Posterior cingulate gyrus (tissue), 11 donors: ENCODE results near the gene ESR1.
A peak's percentile ranks its signal among the peaks of the same experiment; 100 is the strongest.

Experiments used
- DNase-seq, 10 donors: peaks; one replicate each; pipeline versions ENCODE4 v3.0.0 to v3.0.0-alpha.2; 2020 to 2021; ENCODE audit warnings: mixed read lengths in 3 of 10
- intact Hi-C: fragments of 100-400 bp; cut with DNase I; formaldehyde crosslinking; loops from one replicate; pipeline ENCODE4 v1.15.1; 2023

The ESR1 gene

GRCh38 chr6:152155792-152156191, 348.3 kb downstream of the ESR1 start:
- intact Hi-C loops = no loop called here
- no peak for DNase-seq

DNA sequence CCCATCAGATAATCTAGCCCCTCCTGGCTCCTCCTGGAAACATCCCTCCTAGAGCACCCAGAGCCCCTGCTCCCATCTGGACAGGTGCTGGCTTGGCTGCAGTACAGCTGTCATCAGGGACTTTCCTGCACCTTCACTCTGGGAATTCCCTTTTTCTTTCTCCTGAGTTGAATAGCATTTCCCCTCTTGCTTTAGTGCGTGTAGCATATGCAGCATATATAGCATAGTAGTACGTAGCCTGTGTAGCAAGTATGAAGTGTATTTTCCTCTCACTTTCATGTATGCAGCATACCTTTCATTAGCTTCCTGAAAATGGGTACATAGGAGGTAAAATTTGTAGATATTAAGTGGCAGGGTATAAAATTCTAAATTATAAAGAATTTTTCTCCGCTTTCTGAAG, 352.9 kb downstream of the ESR1 start:
- intact Hi-C loops = no loop called here
- DNase-seq = no peak

DNA sequence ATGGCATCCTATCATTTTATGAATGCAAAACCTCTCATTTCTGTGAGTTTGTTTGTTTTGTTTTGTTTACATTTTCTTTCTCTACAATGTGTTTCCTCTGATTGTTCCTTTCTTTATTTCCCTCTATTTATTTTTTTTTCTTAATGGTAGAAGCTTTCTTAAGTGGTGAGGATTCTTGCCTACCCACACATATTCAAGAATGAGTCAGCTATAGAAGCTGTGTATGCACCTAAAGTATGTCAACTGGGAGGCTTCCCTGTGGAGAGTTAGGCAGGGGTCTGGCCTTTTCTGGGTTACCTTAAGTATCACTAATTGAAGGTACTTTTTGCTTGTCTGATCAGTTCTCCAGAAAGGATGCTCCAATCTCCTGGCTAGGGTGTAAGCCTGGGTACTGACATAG, 354.0 kb downstream of the ESR1 start:
- no peak for DNase-seq
- intact Hi-C loops = no loop called here

GRCh38 chr6:152164957-152165356, 357.5 kb downstream of the ESR1 start:
- intact Hi-C loops = no loop called here
- no peak for DNase-seq

DNA sequence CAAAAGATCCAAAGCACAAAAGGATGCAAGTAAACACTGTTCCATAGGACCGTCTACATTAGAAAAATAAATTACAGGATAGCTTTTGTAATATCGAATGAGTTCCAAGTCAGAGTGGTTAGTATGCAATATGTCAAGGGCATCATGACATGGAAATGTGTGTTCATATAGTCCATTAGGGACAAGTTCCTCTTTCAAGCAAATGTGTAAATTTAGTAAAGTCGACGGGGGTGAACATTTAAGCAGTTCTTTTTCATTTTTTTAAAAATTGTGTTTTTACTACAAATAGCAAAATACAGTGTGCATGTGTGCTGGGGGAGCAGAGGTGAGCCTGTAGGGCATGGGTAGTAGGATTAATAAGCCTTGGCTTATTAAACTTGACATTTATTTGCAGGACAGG, 359.0 kb downstream of the ESR1 start:
- intact Hi-C loops = no loop called here
- no peak for DNase-seq

GRCh38 chr6:152166897-152167296, 359.4 kb downstream of the ESR1 start:
- no peak for DNase-seq
- intact Hi-C loops = no loop called here

DNA sequence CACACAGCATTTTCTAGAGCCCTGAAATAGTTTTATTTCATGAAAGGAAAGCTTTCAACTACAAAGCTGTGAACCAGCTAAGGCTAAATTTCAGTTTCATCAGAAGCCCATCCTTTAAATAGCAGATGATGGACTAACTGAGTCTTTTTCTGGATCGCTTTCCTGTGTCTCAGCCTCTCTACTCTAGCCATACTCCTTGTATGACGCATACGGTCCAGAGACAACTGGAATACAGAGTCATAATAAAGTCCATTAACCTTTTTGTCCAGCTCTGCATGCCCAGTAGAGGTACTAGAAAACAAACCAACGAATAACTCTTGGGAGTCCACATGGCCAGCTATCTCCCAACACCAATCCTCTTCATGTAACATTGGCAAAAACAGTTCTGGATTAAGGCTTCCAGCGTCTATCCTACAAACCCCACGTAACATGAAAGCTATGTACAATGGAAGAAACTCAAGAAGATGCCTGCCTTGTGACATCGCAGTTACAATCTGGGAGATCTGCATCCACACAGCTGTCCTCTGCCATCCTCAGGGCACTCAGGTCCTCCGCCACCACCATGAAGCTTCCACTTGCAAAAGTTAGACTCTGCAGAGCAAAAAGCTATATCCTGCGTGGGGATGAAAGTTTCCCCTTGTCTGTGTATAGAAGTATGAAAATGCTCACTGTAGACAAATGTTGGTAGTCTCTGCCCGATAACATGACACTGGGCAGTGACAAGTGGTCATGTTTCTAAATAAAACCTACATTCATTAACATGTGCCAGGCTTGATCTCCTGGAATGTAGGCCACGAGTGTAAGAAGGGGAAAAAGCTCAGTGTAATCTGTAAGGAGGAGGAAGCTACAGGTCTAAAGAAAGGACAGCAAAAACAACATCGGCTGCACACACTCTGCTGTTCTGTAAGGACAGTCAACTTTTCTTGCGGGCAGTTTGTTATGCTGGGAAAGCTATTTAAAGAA, 360.4 kb downstream of the ESR1 start:
- DNase-seq = no peak
- intact Hi-C loops = no loop called here

DNA sequence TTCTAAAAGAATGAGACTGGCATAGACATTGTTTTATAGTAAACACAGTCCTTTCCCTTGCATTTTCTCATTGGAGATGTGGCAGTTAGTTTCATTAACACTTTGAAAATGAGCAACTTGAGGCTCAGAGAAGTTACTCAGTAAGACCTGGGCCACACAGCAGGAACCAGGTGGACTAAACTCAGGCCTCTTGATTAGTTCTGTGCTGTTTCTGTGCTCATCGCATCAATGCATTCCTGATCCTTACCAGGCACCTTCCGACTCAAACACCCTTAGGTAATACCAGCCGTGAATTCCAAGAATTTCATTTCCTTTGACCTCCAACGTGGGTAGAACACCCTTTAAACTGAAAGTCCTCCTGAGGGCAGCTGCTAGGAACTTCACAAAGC, 362.8 kb downstream of the ESR1 start:
- intact Hi-C loops = no loop called here
- DNase-seq = no peak

DNA sequence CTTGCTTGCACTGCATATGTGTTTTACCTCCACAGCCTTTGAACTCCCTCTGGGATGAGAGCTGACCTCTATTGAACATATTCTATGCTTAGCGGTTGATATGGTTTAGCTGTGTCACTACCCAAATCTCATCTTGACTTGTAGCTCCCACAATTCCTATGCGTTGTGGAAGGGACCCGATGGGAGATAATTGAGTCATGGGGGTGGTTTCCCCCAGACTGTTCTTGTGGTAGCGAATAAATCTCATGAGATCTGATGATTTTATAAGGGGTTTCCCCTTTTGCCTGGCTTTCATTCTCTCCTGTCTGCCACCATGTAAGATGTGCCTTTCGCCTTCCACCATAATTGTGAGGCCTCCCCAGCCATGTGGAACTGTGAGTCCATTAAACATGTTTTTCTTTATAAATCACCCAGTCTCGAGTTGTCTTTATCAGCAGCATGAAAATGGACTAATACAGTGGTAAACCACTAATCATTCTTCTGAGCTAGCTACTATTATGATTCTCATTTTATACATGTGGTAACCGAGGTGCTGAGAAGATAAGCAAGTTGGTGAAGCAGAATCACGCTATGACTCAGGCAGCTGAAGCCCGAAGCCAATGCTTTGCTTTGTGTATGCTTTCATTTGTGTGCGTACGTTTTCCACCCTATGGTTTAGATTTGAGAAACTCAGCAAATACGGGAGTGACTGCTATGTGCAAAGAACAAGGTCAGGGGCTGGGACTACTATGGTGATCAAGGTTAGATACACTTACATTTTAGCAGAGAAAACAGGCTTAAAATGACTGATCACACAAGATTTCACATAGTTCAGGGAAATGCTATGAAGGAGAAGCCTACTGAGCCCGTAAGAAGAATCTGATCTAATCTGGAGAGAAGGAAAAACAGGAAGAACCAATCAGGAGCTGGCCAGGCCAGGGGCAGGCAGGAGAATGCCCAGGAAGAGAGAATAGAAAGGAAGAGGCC, 363.5 kb downstream of the ESR1 start:
- peak in 1 of 10 donors; percentile 52 for DNase-seq
- intact Hi-C loops = no loop called here

GRCh38 chr6:152173321-152173720, 365.8 kb downstream of the ESR1 start:
- DNase-seq = no peak
- intact Hi-C loops = no loop called here

GRCh38 chr6:152173957-152174356, 366.5 kb downstream of the ESR1 start:
- intact Hi-C loops = no loop called here
- no peak for DNase-seq

DNA sequence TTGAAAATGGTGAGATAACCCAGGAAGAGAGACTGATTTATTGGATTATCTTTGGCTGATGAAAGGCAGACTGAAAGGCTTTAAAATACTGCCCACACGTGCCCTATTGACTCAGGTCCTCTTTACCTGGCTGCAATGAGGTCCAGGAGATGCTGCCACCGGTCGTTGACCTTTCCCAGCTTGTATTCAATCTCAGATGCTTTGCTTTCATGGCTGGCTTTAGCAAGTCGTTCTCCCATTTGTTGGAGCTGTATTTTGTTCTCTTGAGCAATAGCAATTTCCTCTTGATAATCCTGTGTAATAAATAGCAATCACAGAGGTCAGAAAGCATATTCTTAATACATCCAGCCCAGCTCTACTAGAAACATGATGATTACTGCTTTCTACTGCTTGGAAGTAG, 368.8 kb downstream of the ESR1 start:
- DNase-seq = no peak
- intact Hi-C loops = no loop called here
